Naive thymus-derived CD8-positive, alpha-beta T cell (primary cell): Measurements from ENCODE around the gene HSPA1B. TPM values are rescaled to one million over a fixed set of nuclear protein-coding genes. Genes with fewer than 3 reads are reported as not detected.
"Not testable (repeated sequence)": the region's sequence is repeated elsewhere in the genome, so short reads cannot be mapped to it uniquely, and the experiment has no call there.

ENCODE experiments used
- ATAC-seq, 2 donors: fragments of 150-1000 bp; cut with Tn5 transposase in 1 of 2; sonication (Bioruptor Pico), chemical (Tn5 transposase) in 1 of 2; 1 replicate in 1 of 2; 2 replicates in 1 of 2; pipeline ENCODE4 v1.10.0; 2021; ENCODE audit warnings: mild to moderate bottlenecking in 2 of 2, moderate library complexity in 2 of 2
- POLR2A ChIA-PET: fragments of 350-600 bp; sonication (Branson Sonifier 250); formaldehyde crosslinking; loops from one replicate; lab custom pipeline; 2021; ENCODE audit warnings: antibody characterized with exemption; lab: Charles Lee
- DNase-seq, 10 donors: peaks; one replicate each; pipeline versions ENCODE4 v3.0.0 to v3.0.0-alpha.2; 2020 to 2022
- H3K27ac Mint-ChIP-seq, 10 donors: one replicate each; pipeline ENCODE4 v1.8.0; 2020 to 2022; ENCODE audit warnings: mild to moderate bottlenecking in 10 of 10, mixed read lengths in 10 of 10, moderate library complexity in 4 of 10, inconsistent platforms in 1 of 10
- H3K27me3 Mint-ChIP-seq, 5 donors: one replicate each; pipeline ENCODE4 v1.8.0; 2021 to 2022; ENCODE audit warnings: mixed read lengths in 5 of 5
- H3K36me3 Mint-ChIP-seq, 3 donors: one replicate each; pipeline ENCODE4 v1.8.0; 2020 to 2022; ENCODE audit warnings: mixed read lengths in 3 of 3, mild to moderate bottlenecking in 2 of 3, inconsistent platforms in 1 of 3
- H3K4me1 Mint-ChIP-seq, 4 donors: one replicate each; pipeline ENCODE4 v1.8.0; 2021 to 2022; ENCODE audit warnings: mixed read lengths in 4 of 4
- H3K4me3 Mint-ChIP-seq, 10 donors: one replicate each; pipeline ENCODE4 v1.8.0; 2020 to 2022; ENCODE audit warnings: mild to moderate bottlenecking in 10 of 10, mixed read lengths in 10 of 10, moderate library complexity in 6 of 10, inconsistent platforms in 1 of 10
- H3K9me3 Mint-ChIP-seq, 9 donors: one replicate each; pipeline ENCODE4 v1.8.0; 2020 to 2022; ENCODE audit warnings: mixed read lengths in 9 of 9, mild to moderate bottlenecking in 3 of 9, inconsistent platforms in 1 of 9, moderate library complexity in 1 of 9
- polyA plus RNA-seq, 3 donors: library from polyadenylated mRNA; unstranded; fragments of 300-500 nt; fragmentation: Illumina TruSeq; gene quantifications; one replicate each; pipeline ENCODE4 v1.2.3, GENCODE V29; 2021
- total RNA-seq, 8 experiments: library from RNA in 2 of 8; stranded (reverse) in 2 of 8; gene quantifications; one replicate each; pipeline ENCODE4 v1.2.3 and lab custom pipeline; 2021 to 2026

The HSPA1B gene
- total and polyA plus RNA-seq, 5 experiments from 2014 or later = 0.28 to 42.2 (median 1.3) TPM

GRCh38 chr6:31864123-31864562 lies 36.6 kb downstream of the HSPA1B start:
- H3K4me1 Mint-ChIP-seq = peaks cover 16 to 30% (median 27%) of the 10 kb centered on the region in 4 donors
- H3K27ac Mint-ChIP-seq = peak overlapping the region in 9 of 10 donors; percentile 90 to 98 (median 96)
- H3K36me3 Mint-ChIP-seq, H3K9me3 Mint-ChIP-seq, H3K27me3 Mint-ChIP-seq, ATAC-seq, DNase-seq: not testable (repeated sequence)
- POLR2A ChIA-PET = interaction anchor here (0.6 to 3.2 kb wide), 6 partner anchors 30 to 280 kb away, joined by 3 to 30 read pairs (median 4); partner anchors contain the start of genes EHMT2 and HSPA1B
- peak overlapping the region; percentile 87 to 98 (median 94) for H3K4me3 Mint-ChIP-seq

- Mint-ChIP-seq H3K4me3 (peak overlapping the region in 2 of 10 donors; percentile 97 to 98), H3K4me1 (peaks cover 16 to 30% (median 27%) of the 10 kb centered on the region in 4 donors), H3K27me3 (no peaks in the 10 kb centered on the region), H3K9me3 (no peaks in the 10 kb centered on the region), H3K36me3 (peaks cover 0 to 3% (median 0%) of the 10 kb centered on the region in 3 donors), H3K27ac (peak overlapping the region in 2 of 10 donors; percentile 43 to 59)
- DNase-seq (no peak), ATAC-seq (no peak)
- POLR2A ChIA-PET = interaction anchor here (1.0 to 3.2 kb wide), 2 partner anchors 33 to 202 kb away, joined by 4 to 30 read pairs; partner anchors contain the start of gene EHMT2
Measured at GRCh38 chr6:31864818-31865204, 37.3 kb downstream of the HSPA1B start.

GRCh38 chr6:31865205-31866118 lies 37.9 kb downstream of the HSPA1B start:
- H3K36me3 Mint-ChIP-seq = no peaks in the 10 kb centered on the region
- H3K4me1 Mint-ChIP-seq = peaks cover 16 to 30% (median 26%) of the 10 kb centered on the region in 4 donors
- DNase-seq (no peak), ATAC-seq (no peak)
- H3K27me3 Mint-ChIP-seq = no peaks in the 10 kb centered on the region
- H3K9me3 Mint-ChIP-seq = no peaks in the 10 kb centered on the region
- peak overlapping the region in 3 of 10 donors; percentile 7 to 42 (median 22) for H3K4me3 Mint-ChIP-seq
- POLR2A ChIA-PET = interaction anchor here (1.0 kb wide), 1 partner anchor 203 kb away, joined by 4 read pairs; no protein-coding TSS in a partner anchor
- peak overlapping the region in 2 of 10 donors; percentile 43 to 59 for H3K27ac Mint-ChIP-seq

GRCh38 chr6:31868658-31868971 lies 41.1 kb downstream of the HSPA1B start:
- not testable (repeated sequence) for H3K4me3 Mint-ChIP-seq, H3K9me3 Mint-ChIP-seq, ATAC-seq, H3K27me3 Mint-ChIP-seq, DNase-seq, H3K27ac Mint-ChIP-seq, H3K36me3 Mint-ChIP-seq, H3K4me1 Mint-ChIP-seq
- POLR2A ChIA-PET = interaction anchor here (0.7 to 0.9 kb wide), 2 partner anchors 12 to 33 kb away, joined by 3 read pairs; no protein-coding TSS in a partner anchor

- no peak for ATAC-seq
- Mint-ChIP-seq H3K27me3 (peaks cover 0 to 2% (median 0%) of the 10 kb centered on the region in 5 donors), H3K27ac (peak overlapping the region in 1 of 10 donors; percentile 27), H3K36me3 (no peaks in the 10 kb centered on the region), H3K9me3 (no peaks in the 10 kb centered on the region), H3K4me1 (peaks cover 1 to 6% (median 2%) of the 10 kb centered on the region in 4 donors), H3K4me3 (no peak overlapping the region)
- POLR2A ChIA-PET = no interaction called here
- no peak for DNase-seq
Measured at GRCh38 chr6:31869343-31869742, 41.8 kb downstream of the HSPA1B start.

- ATAC-seq (no peak), DNase-seq (no peak)
- POLR2A ChIA-PET = interaction anchor here (0.6 kb wide), 1 partner anchor 40 kb away, joined by 5 read pairs; no protein-coding TSS in a partner anchor
- Mint-ChIP-seq H3K27ac (no peak overlapping the region), H3K27me3 (peaks cover 0 to 2% (median 0%) of the 10 kb centered on the region in 5 donors), H3K4me1 (peaks cover 0 to 2% (median under 1%) of the 10 kb centered on the region in 4 donors), H3K4me3 (no peak overlapping the region), H3K36me3 (no peaks in the 10 kb centered on the region), H3K9me3 (no peaks in the 10 kb centered on the region)
Measured at GRCh38 chr6:31870385-31870921, 42.9 kb downstream of the HSPA1B start.

GRCh38 chr6:31871046-31871659 lies 43.6 kb downstream of the HSPA1B start:
- H3K27ac Mint-ChIP-seq = peak overlapping the region in 1 of 10 donors; percentile 68
- DNase-seq = no peak
- peaks cover 0 to 2% (median 0%) of the 10 kb centered on the region in 5 donors for H3K27me3 Mint-ChIP-seq
- H3K4me1 Mint-ChIP-seq = peaks cover 0 to 5% (median under 1%) of the 10 kb centered on the region in 4 donors
- no peaks in the 10 kb centered on the region for H3K9me3 Mint-ChIP-seq
- no peak overlapping the region for H3K4me3 Mint-ChIP-seq
- no peaks in the 10 kb centered on the region for H3K36me3 Mint-ChIP-seq
- no peak for ATAC-seq
- POLR2A ChIA-PET = interaction anchor here (0.6 kb wide), 1 partner anchor 95 kb away, joined by 3 read pairs; no protein-coding TSS in a partner anchor

GRCh38 chr6:31874084-31874670 lies 46.6 kb downstream of the HSPA1B start:
- Mint-ChIP-seq H3K27ac (peak overlapping the region in 4 of 10 donors; percentile 19 to 75 (median 62)), H3K36me3 (peaks cover 0 to 3% (median 0%) of the 10 kb centered on the region in 3 donors), H3K4me3 (no peak overlapping the region), H3K4me1 (peaks cover 0 to 5% (median under 1%) of the 10 kb centered on the region in 4 donors), H3K9me3 (no peaks in the 10 kb centered on the region), H3K27me3 (peaks cover 0 to 2% (median 0%) of the 10 kb centered on the region in 5 donors)
- POLR2A ChIA-PET = no interaction called here
- DNase-seq (no peak), ATAC-seq (no peak)

- Mint-ChIP-seq H3K4me1 (peaks cover 0 to 5% (median under 1%) of the 10 kb centered on the region in 4 donors), H3K36me3 (peaks cover 0 to 11% (median 6%) of the 10 kb centered on the region in 3 donors), H3K4me3 (no peak overlapping the region), H3K27ac (peak overlapping the region in 2 of 10 donors; percentile 19 to 71), H3K9me3 (no peaks in the 10 kb centered on the region), H3K27me3 (peaks cover 0 to 2% (median 0%) of the 10 kb centered on the region in 5 donors)
- POLR2A ChIA-PET = no interaction called here
- ATAC-seq (no peak), DNase-seq (no peak)
Measured at GRCh38 chr6:31874836-31875572, 47.5 kb downstream of the HSPA1B start.

GRCh38 chr6:31875877-31876276 lies 48.3 kb downstream of the HSPA1B start:
- Mint-ChIP-seq H3K9me3 (no peaks in the 10 kb centered on the region), H3K27me3 (peaks cover 0 to 2% (median 0%) of the 10 kb centered on the region in 5 donors), H3K4me3 (no peak overlapping the region), H3K4me1 (peaks cover 0 to 5% (median under 1%) of the 10 kb centered on the region in 4 donors), H3K36me3 (peaks cover 0 to 19% (median 8%) of the 10 kb centered on the region in 3 donors), H3K27ac (peak overlapping the region in 5 of 10 donors; percentile 46 to 71 (median 66))
- DNase-seq (no peak), ATAC-seq (no peak)
- POLR2A ChIA-PET = interaction anchor here (0.8 kb wide), 1 partner anchor 8 kb away, joined by 3 read pairs; no protein-coding TSS in a partner anchor

- ATAC-seq = no peak
- POLR2A ChIA-PET = interaction anchor here (0.8 to 1.4 kb wide), 2 partner anchors 9 to 26 kb away, joined by 3 read pairs; no protein-coding TSS in a partner anchor
- no peak overlapping the region for H3K4me3 Mint-ChIP-seq
Measured at GRCh38 chr6:31876357-31876756, 48.8 kb downstream of the HSPA1B start.

More at GRCh38 chr6:31876357-31876756, 48.8 kb downstream of the HSPA1B start:
- Mint-ChIP-seq H3K27ac (peak overlapping the region in 1 of 10 donors; percentile 46), H3K9me3 (no peaks in the 10 kb centered on the region), H3K27me3 (peaks cover 0 to 2% (median 0%) of the 10 kb centered on the region in 5 donors), H3K36me3 (peaks cover 0 to 24% (median 12%) of the 10 kb centered on the region in 3 donors), H3K4me1 (peaks cover 0 to 5% (median under 1%) of the 10 kb centered on the region in 4 donors)
- no peak for DNase-seq
